Neutrophil (primary cell): Measurements from ENCODE around the gene BSDC1.

Experiments
- H3K27ac ChIP-seq: fragments of 200-600 bp; sonication (generic); 2 replicates; pipeline ENCODE4 v1.5.1; 2016; ENCODE audit warnings: mild to moderate bottlenecking, moderate library complexity
- H3K27me3 ChIP-seq: fragments of 200-600 bp; sonication (generic); 2 replicates; pipeline ENCODE4 v1.6.0; 2016; ENCODE audit warnings: mild to moderate bottlenecking
- H3K36me3 ChIP-seq: fragments of 200-600 bp; sonication (generic); 2 replicates; pipeline ENCODE4 v1.5.1; 2017
- H3K4me1 ChIP-seq, 2 experiments: fragments of 200-600 bp in 1 of 2; sonication (generic) in 1 of 2; 1 replicate in 1 of 2; 2 replicates in 1 of 2; pipeline versions ENCODE4 v1.5.1 to v1.6.1; 2013 to 2016; ENCODE audit warnings: low read depth in 1 of 2, low read length in 1 of 2, mild to moderate bottlenecking in 1 of 2, moderate library complexity in 1 of 2; ENCODE audit not compliant: control insufficient read depth in 1 of 2, insufficient read depth in 1 of 2
- H3K4me3 ChIP-seq, 2 experiments: fragments of 200-600 bp in 1 of 2; sonication (generic) in 1 of 2; 1 replicate in 1 of 2; 2 replicates in 1 of 2; pipeline ENCODE4 v1.5.1; 2013 to 2016; ENCODE audit warnings: low read depth in 1 of 2, low read length in 1 of 2, mild to moderate bottlenecking in 1 of 2, moderate library complexity in 1 of 2
- H3K9me3 ChIP-seq: fragments of 200-600 bp; sonication (generic); 2 replicates; pipeline ENCODE4 v1.5.1; 2016
- CTCF ChIP-seq: fragments of 200-600 bp; sonication (generic); IDR thresholded peaks from 2 replicates; pipeline ENCODE4 v1.5.1; 2016; ENCODE audit warnings: antibody characterized with exemption

The BSDC1 gene

GRCh38 chr1:32364836-32365235, 29.4 kb downstream of the BSDC1 start:
- Histone ChIP-seq H3K27me3 (peaks cover 31% of the 10 kb centered on the region), H3K4me3 (no peak overlapping the region), H3K27ac (no peak overlapping the region), H3K36me3 (peaks cover 78% of the 10 kb centered on the region), H3K4me1 (peaks cover 3 to 11% of the 10 kb centered on the region in 2 experiments), H3K9me3 (no peaks in the 10 kb centered on the region)
- TF ChIP-seq CTCF: no peak

- no peak overlapping the region for H3K4me3 ChIP-seq
- no peak for TF ChIP-seq CTCF
- peaks cover 32% of the 10 kb centered on the region for H3K27me3 ChIP-seq
- H3K27ac ChIP-seq: no peak overlapping the region
- peaks cover 3 to 11% of the 10 kb centered on the region in 2 experiments for H3K4me1 ChIP-seq
- no peaks in the 10 kb centered on the region for H3K9me3 ChIP-seq
- H3K36me3 ChIP-seq: peaks cover 67% of the 10 kb centered on the region
Measured at GRCh38 chr1:32363713-32364112, 30.5 kb downstream of the BSDC1 start.

- no peak for TF ChIP-seq CTCF
- H3K4me3 ChIP-seq: peak within 1 kb of the TSS in 1 of 2 experiments; percentile 43
- no peak within 1 kb of the TSS for H3K27ac ChIP-seq
- H3K27me3 ChIP-seq: peaks cover 42% of the 10 kb centered on the region
- no peaks in the 10 kb centered on the region for H3K9me3 ChIP-seq
- peaks cover 57% of the 10 kb centered on the region for H3K36me3 ChIP-seq
- H3K4me1 ChIP-seq: peaks cover 3 to 11% of the 10 kb centered on the region in 2 experiments
Measured at GRCh38 chr1:32362474-32363313, 31.5 kb downstream of the BSDC1 start, which contains the start of the genes FAM229A and TSSK3. Gene FAM229A, minus strand, starts transcription at chr1:32362485. Its CDS starts 394 bp downstream, at chr1:32362091. Gene TSSK3, plus strand, starts transcription at chr1:32362539. Its CDS starts 163 bp downstream, at chr1:32362702.

- TF ChIP-seq CTCF: no peak
- Histone ChIP-seq H3K27ac (no peak overlapping the region), H3K9me3 (no peaks in the 10 kb centered on the region), H3K36me3 (peaks cover 49% of the 10 kb centered on the region), H3K4me1 (peaks cover 3 to 11% of the 10 kb centered on the region in 2 experiments), H3K27me3 (peaks cover 46% of the 10 kb centered on the region), H3K4me3 (peak overlapping the region in 1 of 2 experiments; percentile 43)
Measured at GRCh38 chr1:32361674-32362473, 32.4 kb downstream of the BSDC1 start.

- Histone ChIP-seq H3K4me1 (peaks cover 3 to 11% of the 10 kb centered on the region in 2 experiments), H3K4me3 (no peak overlapping the region), H3K9me3 (no peaks in the 10 kb centered on the region), H3K27ac (no peak overlapping the region), H3K36me3 (peaks cover 43% of the 10 kb centered on the region), H3K27me3 (peaks cover 46% of the 10 kb centered on the region)
- TF ChIP-seq CTCF: no peak
Measured at GRCh38 chr1:32361308-32361673, 33.0 kb downstream of the BSDC1 start.
